ENCODE data around the gene GNAL. TPM values are rescaled to one million over a fixed set of nuclear protein-coding genes. Genes with fewer than 3 reads are reported as not detected.

GNAL gene
- total RNA-seq, 1 experiment from 2014 or later: 24.0 TPM

DNA sequence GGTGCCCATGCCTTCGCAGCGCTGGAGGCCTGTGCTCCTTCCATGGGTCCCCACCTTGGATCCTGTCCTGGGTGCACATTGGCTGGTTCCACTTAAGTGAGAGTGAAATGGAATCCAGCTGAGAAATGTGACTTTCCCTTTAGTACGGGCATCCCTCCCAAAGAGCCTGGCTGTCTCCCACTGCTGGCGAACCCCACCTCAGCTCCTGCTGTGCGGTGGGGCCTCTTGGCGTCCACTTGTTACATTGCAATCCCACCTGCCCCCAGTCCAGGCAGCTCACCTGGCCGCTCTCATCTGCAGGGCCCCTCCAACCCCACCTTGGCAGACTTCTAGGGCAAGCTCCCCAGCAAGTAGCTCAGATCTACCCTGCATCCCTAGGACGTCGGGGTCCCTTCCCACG lies 35.5 kb upstream of the GNAL start:
- Histone ChIP-seq H3T11ph (ENCODE audit: low read length) (no peak overlapping the region), H3K23me2 (ENCODE audit: insufficient read length, low read depth, low read length, poor library complexity, severe bottlenecking) (no peaks in the 10 kb centered on the region), H2BK12ac (ENCODE audit: insufficient read length, low read depth, low read length) (no peak overlapping the region), H3K23ac (ENCODE audit: insufficient read length, low read depth, low read length) (no peak overlapping the region), H4K20me1 (ENCODE audit: control insufficient read depth, insufficient read depth, insufficient read length) (peaks cover 2% of the 10 kb centered on the region), H2BK120ac (ENCODE audit: low read depth, low read length, poor library complexity, severe bottlenecking) (no peak overlapping the region), H3K79me2 (ENCODE audit: insufficient read depth, low read length) (no peaks in the 10 kb centered on the region), H4K91ac (ENCODE audit: insufficient read length, low read depth, low read length) (no peak overlapping the region), H4K8ac (replicated peaks; ENCODE audit: insufficient read length, low read depth, low read length) (no peak overlapping the region), H3K9me3 (ENCODE audit: control insufficient read depth, low read depth, low read length) (no peaks in the 10 kb centered on the region), H2BK15ac (ENCODE audit: low read depth, low read length) (no peak overlapping the region), H3K79me1 (ENCODE audit: insufficient read depth, low read depth, low read length, poor library complexity, severe bottlenecking) (no peaks in the 10 kb centered on the region), H2AK5ac (ENCODE audit: insufficient read length, low read length) (no peak overlapping the region), H3K27me3 (ENCODE audit: insufficient read depth, low read length) (no peaks in the 10 kb centered on the region), H3K4ac (ENCODE audit: low read depth, low read length) (no peak overlapping the region), H2AFZ (ENCODE audit: low read length) (no peak overlapping the region), H3K56ac (ENCODE audit: insufficient read length, low read depth, low read length) (no peak overlapping the region), H3K4me1 (ENCODE audit: insufficient read depth, low read length) (no peaks in the 10 kb centered on the region), H3K27ac (ENCODE audit: insufficient read length, low read depth, low read length) (no peak overlapping the region), H3K14ac (ENCODE audit: insufficient read depth, low read length) (no peak overlapping the region), H3K9ac (ENCODE audit: extremely low read depth, insufficient read length, low read length) (no peak overlapping the region), H2BK5ac (ENCODE audit: insufficient read length, low read length) (no peak overlapping the region), H4K5ac (ENCODE audit: insufficient read length, low read depth, low read length) (no peak overlapping the region), H2BK20ac (ENCODE audit: low read depth, low read length, poor library complexity, severe bottlenecking) (no peak overlapping the region), H3K18ac (ENCODE audit: insufficient read length, low read depth, low read length) (no peak overlapping the region), H3K4me2 (ENCODE audit: insufficient read depth, insufficient read length, low read length) (no peak overlapping the region)
- TF ChIP-seq, protein P1, sequence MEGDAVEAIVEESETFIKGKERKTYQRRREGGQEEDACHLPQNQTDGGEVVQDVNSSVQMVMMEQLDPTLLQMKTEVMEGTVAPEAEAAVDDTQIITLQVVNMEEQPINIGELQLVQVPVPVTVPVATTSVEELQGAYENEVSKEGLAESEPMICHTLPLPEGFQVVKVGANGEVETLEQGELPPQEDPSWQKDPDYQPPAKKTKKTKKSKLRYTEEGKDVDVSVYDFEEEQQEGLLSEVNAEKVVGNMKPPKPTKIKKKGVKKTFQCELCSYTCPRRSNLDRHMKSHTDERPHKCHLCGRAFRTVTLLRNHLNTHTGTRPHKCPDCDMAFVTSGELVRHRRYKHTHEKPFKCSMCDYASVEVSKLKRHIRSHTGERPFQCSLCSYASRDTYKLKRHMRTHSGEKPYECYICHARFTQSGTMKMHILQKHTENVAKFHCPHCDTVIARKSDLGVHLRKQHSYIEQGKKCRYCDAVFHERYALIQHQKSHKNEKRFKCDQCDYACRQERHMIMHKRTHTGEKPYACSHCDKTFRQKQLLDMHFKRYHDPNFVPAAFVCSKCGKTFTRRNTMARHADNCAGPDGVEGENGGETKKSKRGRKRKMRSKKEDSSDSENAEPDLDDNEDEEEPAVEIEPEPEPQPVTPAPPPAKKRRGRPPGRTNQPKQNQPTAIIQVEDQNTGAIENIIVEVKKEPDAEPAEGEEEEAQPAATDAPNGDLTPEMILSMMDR (conservative IDR thresholded peaks at IDR 0.05): no peak
- DNase-seq: peak; percentile 19
- Mint-ChIP-seq H3K36me3 (ENCODE audit: insufficient read depth in 1 of 3, low read depth in 3 of 3) (peaks cover 0 to 4% (median under 1%) of the 10 kb centered on the region in 3 experiments; a peak in 4 of 7 replicates), H3K9me3 (peaks cover 9 to 13% of the 10 kb centered on the region in 2 experiments), H3K27me3 (ENCODE audit: low read depth) (peaks cover 20% of the 10 kb centered on the region), H3K4me1 (peaks cover 6 to 8% of the 10 kb centered on the region in 2 experiments), H3K4me3 (no peak overlapping the region), H3K27ac (no peak overlapping the region)
- no CpG with 5 or more reads among the region's 10 CpGs for WGBS (ENCODE audit: extremely low coverage, insufficient read length, low lambda C conversion rate)
